Panc1 (cell line): Measurements from ENCODE around the gene ELMO1.

Experiments used
- CTCF ChIP-seq: fragments of 450-650 bp; IDR thresholded peaks from 2 replicates; pipeline ENCODE4 v1.5.1; 2017; ENCODE audit warnings: mild to moderate bottlenecking
- POLR2AphosphoS5 ChIP-seq: IDR thresholded peaks from 2 replicates; pipeline ENCODE4 v1.6.1; 2012; ENCODE audit warnings: mild to moderate bottlenecking, low read depth, low read length, moderate library complexity
- SIN3A ChIP-seq: IDR thresholded peaks from 2 replicates; pipeline ENCODE4 v1.6.1; 2012; ENCODE audit warnings: low read depth, mild to moderate bottlenecking, low read length, moderate library complexity, borderline replicate concordance; ENCODE audit not compliant: insufficient read depth
- TCF7L2 ChIP-seq: IDR thresholded peaks from 2 replicates; pipeline ENCODE4 v1.6.1; 2011; ENCODE audit warnings: mild to moderate bottlenecking, low read depth, low read length, inconsistent platforms
- TF ChIP-seq, protein P1 (sequence below), 2 experiments: IDR thresholded peaks; 2 replicates each; pipeline ENCODE4 v1.6.1; 2011 to 2012; ENCODE audit warnings: low read depth in 2 of 2, control low read depth in 1 of 2, low read length in 1 of 2, mild to moderate bottlenecking in 1 of 2, moderate library complexity in 1 of 2; ENCODE audit not compliant: insufficient read depth in 1 of 2

GRCh38 chr7:37341033-37341630 lies 107.5 kb downstream of the ELMO1 start:
- TF ChIP-seq CTCF, result no peak
- no peak for TF ChIP-seq TCF7L2
- no peak for TF ChIP-seq POLR2AphosphoS5
- TF ChIP-seq, protein P1, sequence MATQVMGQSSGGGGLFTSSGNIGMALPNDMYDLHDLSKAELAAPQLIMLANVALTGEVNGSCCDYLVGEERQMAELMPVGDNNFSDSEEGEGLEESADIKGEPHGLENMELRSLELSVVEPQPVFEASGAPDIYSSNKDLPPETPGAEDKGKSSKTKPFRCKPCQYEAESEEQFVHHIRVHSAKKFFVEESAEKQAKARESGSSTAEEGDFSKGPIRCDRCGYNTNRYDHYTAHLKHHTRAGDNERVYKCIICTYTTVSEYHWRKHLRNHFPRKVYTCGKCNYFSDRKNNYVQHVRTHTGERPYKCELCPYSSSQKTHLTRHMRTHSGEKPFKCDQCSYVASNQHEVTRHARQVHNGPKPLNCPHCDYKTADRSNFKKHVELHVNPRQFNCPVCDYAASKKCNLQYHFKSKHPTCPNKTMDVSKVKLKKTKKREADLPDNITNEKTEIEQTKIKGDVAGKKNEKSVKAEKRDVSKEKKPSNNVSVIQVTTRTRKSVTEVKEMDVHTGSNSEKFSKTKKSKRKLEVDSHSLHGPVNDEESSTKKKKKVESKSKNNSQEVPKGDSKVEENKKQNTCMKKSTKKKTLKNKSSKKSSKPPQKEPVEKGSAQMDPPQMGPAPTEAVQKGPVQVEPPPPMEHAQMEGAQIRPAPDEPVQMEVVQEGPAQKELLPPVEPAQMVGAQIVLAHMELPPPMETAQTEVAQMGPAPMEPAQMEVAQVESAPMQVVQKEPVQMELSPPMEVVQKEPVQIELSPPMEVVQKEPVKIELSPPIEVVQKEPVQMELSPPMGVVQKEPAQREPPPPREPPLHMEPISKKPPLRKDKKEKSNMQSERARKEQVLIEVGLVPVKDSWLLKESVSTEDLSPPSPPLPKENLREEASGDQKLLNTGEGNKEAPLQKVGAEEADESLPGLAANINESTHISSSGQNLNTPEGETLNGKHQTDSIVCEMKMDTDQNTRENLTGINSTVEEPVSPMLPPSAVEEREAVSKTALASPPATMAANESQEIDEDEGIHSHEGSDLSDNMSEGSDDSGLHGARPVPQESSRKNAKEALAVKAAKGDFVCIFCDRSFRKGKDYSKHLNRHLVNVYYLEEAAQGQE (IDR thresholded peaks at IDR 0.05; ENCODE audit: insufficient read depth in 1 of 2, low read depth in 2 of 2, low read length in 1 of 2), result no peak
- no peak for TF ChIP-seq SIN3A
